T-helper 2 cell (primary cell): ENCODE data around the gene HBE1.
"Not testable (repeated sequence)": the region's sequence is repeated elsewhere in the genome, so short reads cannot be mapped to it uniquely, and the experiment has no call there.

ENCODE experiments used
- DNase-seq, 5 experiments: peaks; one replicate each; pipeline versions ENCODE4 v3.0.0 to v3.0.0-alpha.2; 2012 to 2022

Gene HBE1

GRCh38 chr11:5252192-5252918 lies 17.4 kb downstream of the HBE1 start:
- no peak for DNase-seq

- DNase-seq: no peak
Observed at GRCh38 chr11:5251746-5252145, 18.0 kb downstream of the HBE1 start.

GRCh38 chr11:5250543-5251204 lies 19.1 kb downstream of the HBE1 start:
- DNase-seq: no peak

- not testable (repeated sequence) for DNase-seq
Observed at GRCh38 chr11:5249807-5250396, 19.8 kb downstream of the HBE1 start, which contains the start of gene HBG1. HBG1 (minus strand) TSS chr11:5249857; CDS start chr11:5249804, 53 bp downstream.

- DNase-seq: not testable (repeated sequence)
Observed at GRCh38 chr11:5248498-5248897, 21.2 kb downstream of the HBE1 start.

GRCh38 chr11:5247472-5248192 lies 22.1 kb downstream of the HBE1 start:
- no peak for DNase-seq

- DNase-seq: no peak
Observed at GRCh38 chr11:5246772-5247471, 22.8 kb downstream of the HBE1 start.

GRCh38 chr11:5245155-5245554 lies 24.6 kb downstream of the HBE1 start:
- no peak for DNase-seq

GRCh38 chr11:5243816-5244180 lies 25.9 kb downstream of the HBE1 start:
- no peak for DNase-seq

GRCh38 chr11:5242933-5243815 lies 26.6 kb downstream of the HBE1 start:
- DNase-seq: peak in 1 of 5 experiments; percentile 3

- no peak for DNase-seq
Observed at GRCh38 chr11:5242208-5242607, 27.5 kb downstream of the HBE1 start.

- no peak for DNase-seq
Observed at GRCh38 chr11:5241458-5241857, 28.3 kb downstream of the HBE1 start.

- DNase-seq: no peak
Observed at GRCh38 chr11:5240458-5240857, 29.3 kb downstream of the HBE1 start.

GRCh38 chr11:5240056-5240455 lies 29.7 kb downstream of the HBE1 start:
- no peak for DNase-seq

- no peak for DNase-seq
Observed at GRCh38 chr11:5239046-5239445, 30.7 kb downstream of the HBE1 start.

GRCh38 chr11:5238486-5238885 lies 31.3 kb downstream of the HBE1 start:
- no peak for DNase-seq

GRCh38 chr11:5237420-5237819 lies 32.3 kb downstream of the HBE1 start:
- DNase-seq: no peak

GRCh38 chr11:5235364-5236095 lies 34.2 kb downstream of the HBE1 start:
- no peak for DNase-seq

GRCh38 chr11:5234381-5234834 lies 35.3 kb downstream of the HBE1 start, which contains the start of gene HBD:
HBD (minus strand) TSS chr11:5234483; CDS start chr11:5234433, 50 bp downstream.
- peak in 1 of 5 experiments; percentile 68 for DNase-seq

GRCh38 chr11:5233307-5233706 lies 36.4 kb downstream of the HBE1 start:
- no peak for DNase-seq

- DNase-seq: no peak
Observed at GRCh38 chr11:5232821-5233220, 36.9 kb downstream of the HBE1 start.
